Caco-2 (cell line): ENCODE results near the gene ARL3. TPM values are rescaled to one million over a fixed set of nuclear protein-coding genes. Genes with fewer than 3 reads are reported as not detected.

Source experiments
- BruUV-seq: library from RNA; stranded (reverse); fragments of 400-500 nt; replicated peaks from 2 replicates; lab custom pipeline; 2021; lab: Mats Ljungman, UMichigan
- CTCF ChIA-PET: fragments of 300-600 bp; sonication (Branson Sonifier 250); formaldehyde crosslinking; loops from one replicate; lab custom pipeline; 2022; ENCODE audit warnings: antibody characterized with exemption; lab: Charles Lee
- POLR2A ChIA-PET: fragments of 300-600 bp; sonication (Branson Sonifier 250); formaldehyde crosslinking; loops from one replicate; lab custom pipeline; 2022; ENCODE audit warnings: antibody characterized with exemption; lab: Charles Lee
- DNase-seq, 2 experiments: peaks; one replicate each; pipeline versions ENCODE4 v3.0.0 to v3.0.0-alpha.2; 2020 to 2022
- H3K27me3 ChIP-seq: replicated peaks from 2 replicates; pipeline ENCODE4 v1.6.0; 2011; ENCODE audit warnings: low read length; ENCODE audit not compliant: control insufficient read depth, insufficient read depth
- H3K36me3 ChIP-seq: 2 replicates; pipeline ENCODE4 v1.5.1; 2011; ENCODE audit warnings: low read length; ENCODE audit not compliant: control insufficient read depth, insufficient read depth
- H3K4me1 ChIP-seq: fragments of 250-450 bp; sonication (Bioruptor Pico); 2 replicates; pipeline ENCODE4 v1.5.1; 2020; ENCODE audit warnings: mild to moderate bottlenecking
- H3K4me3 ChIP-seq: 2 replicates; pipeline ENCODE4 v1.5.1; 2011; ENCODE audit warnings: low read depth, mild to moderate bottlenecking, control low read depth, low read length
- H3K9me3 ChIP-seq: fragments of 250-450 bp; sonication (Bioruptor Pico); 2 replicates; pipeline ENCODE4 v1.5.1; 2020; ENCODE audit warnings: mild to moderate bottlenecking, moderate library complexity
- H3K27ac Mint-ChIP-seq: one replicate; pipeline ENCODE4 v1.8.0; 2022; ENCODE audit warnings: mixed read lengths; ENCODE audit not compliant: unreplicated experiment
- H3K27me3 Mint-ChIP-seq: one replicate; pipeline ENCODE4 v1.8.0; 2022; ENCODE audit warnings: mixed read lengths; ENCODE audit not compliant: insufficient read depth, unreplicated experiment
- H3K36me3 Mint-ChIP-seq: one replicate; pipeline ENCODE4 v1.8.0; 2022; ENCODE audit warnings: mild to moderate bottlenecking, mixed read lengths; ENCODE audit not compliant: insufficient read depth, unreplicated experiment
- H3K4me1 Mint-ChIP-seq: one replicate; pipeline ENCODE4 v1.8.0; 2022; ENCODE audit warnings: low read depth, mixed read lengths; ENCODE audit not compliant: unreplicated experiment
- H3K4me3 Mint-ChIP-seq: one replicate; pipeline ENCODE4 v1.8.0; 2022; ENCODE audit warnings: mild to moderate bottlenecking, moderate library complexity, mixed read lengths; ENCODE audit not compliant: unreplicated experiment
- H3K9me3 Mint-ChIP-seq: one replicate; pipeline ENCODE4 v1.8.0; 2022; ENCODE audit warnings: mixed read lengths; ENCODE audit not compliant: unreplicated experiment
- intact Hi-C: fragments of 100-400 bp; cut with micrococcal nuclease; formaldehyde crosslinking; loops from one replicate; pipeline ENCODE4 v1.10.0; 2022; ENCODE audit not compliant: unreplicated experiment
- total RNA-seq: library from RNA; stranded (reverse); gene quantifications from 2 replicates; pipeline ENCODE4 v1.2.3, GENCODE V29; 2022
- TF ChIP-seq, protein P1 (sequence below), 2 experiments: fragments of 200-600 bp in 1 of 2; IDR thresholded peaks; 1 replicate in 1 of 2; 2 replicates in 1 of 2; pipeline versions ENCODE4 v1.5.1 to v1.8.0; 2011 to 2022; ENCODE audit warnings: antibody characterized with exemption in 1 of 2, control low read depth in 1 of 2, inconsistent platforms in 1 of 2, low read depth in 1 of 2, low read length in 1 of 2, mild to moderate bottlenecking in 1 of 2, moderate library complexity in 1 of 2; ENCODE audit not compliant: insufficient read depth in 1 of 2, severe bottlenecking in 1 of 2, unreplicated experiment in 1 of 2

The ARL3 gene
- total RNA-seq, 1 experiment from 2014 or later, result 7.8 TPM

DNA sequence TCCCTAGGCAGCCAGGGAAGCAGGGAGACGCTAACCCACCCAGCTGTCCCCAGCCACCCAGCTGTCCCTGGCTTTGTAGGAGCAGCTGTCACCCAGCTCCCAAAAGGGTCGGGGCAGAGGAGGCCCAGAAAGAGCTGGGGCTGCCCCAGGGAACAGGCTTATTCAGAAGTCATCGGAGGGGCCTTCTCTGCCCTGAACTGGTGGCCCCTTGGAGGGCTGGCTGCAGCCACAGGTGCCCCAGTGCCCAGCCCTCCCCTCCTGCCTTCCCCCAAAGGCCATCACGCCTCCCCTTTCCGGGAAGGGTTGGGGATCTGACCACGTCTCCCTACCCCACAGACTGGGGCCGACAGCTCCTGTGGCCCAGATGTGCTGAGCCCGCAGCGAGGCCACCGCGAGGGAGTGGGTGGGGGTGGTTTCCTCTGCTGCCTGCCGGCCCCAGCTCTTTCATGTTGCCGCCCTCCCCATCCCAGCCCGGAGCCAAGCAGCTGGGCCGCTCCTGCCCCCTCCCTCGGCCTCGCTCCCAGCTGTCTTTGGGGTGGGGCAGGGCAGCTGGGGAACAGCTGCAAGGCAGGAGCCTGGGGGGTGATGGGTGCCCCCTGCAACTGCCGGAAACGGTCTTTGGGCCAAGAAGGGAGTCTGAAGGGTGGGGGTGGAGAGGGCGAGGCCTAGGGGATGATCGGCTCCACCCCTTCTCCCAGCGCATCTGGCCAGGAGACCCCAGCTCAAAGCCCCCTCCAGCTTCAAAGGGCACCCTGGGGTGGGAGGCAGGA is 53.1 kb downstream of the ARL3 start:
- ChIA-PET CTCF (interaction anchor here (1.0 to 1.5 kb wide), 2 partner anchors 9 to 18 kb away, joined by 3 read pairs; no protein-coding TSS in a partner anchor), POLR2A (interaction anchor here (0.6 kb wide), 1 partner anchor 53 kb away, joined by 12 read pairs; the partner anchor contains the start of genes ARL3 and SFXN2)
- H3K4me1 Mint-ChIP-seq, result no peaks in the 10 kb centered on the region
- H3K4me1 ChIP-seq, result no peaks in the 10 kb centered on the region
- no peaks in the 10 kb centered on the region for H3K27me3 Mint-ChIP-seq
- TF ChIP-seq, protein P1, sequence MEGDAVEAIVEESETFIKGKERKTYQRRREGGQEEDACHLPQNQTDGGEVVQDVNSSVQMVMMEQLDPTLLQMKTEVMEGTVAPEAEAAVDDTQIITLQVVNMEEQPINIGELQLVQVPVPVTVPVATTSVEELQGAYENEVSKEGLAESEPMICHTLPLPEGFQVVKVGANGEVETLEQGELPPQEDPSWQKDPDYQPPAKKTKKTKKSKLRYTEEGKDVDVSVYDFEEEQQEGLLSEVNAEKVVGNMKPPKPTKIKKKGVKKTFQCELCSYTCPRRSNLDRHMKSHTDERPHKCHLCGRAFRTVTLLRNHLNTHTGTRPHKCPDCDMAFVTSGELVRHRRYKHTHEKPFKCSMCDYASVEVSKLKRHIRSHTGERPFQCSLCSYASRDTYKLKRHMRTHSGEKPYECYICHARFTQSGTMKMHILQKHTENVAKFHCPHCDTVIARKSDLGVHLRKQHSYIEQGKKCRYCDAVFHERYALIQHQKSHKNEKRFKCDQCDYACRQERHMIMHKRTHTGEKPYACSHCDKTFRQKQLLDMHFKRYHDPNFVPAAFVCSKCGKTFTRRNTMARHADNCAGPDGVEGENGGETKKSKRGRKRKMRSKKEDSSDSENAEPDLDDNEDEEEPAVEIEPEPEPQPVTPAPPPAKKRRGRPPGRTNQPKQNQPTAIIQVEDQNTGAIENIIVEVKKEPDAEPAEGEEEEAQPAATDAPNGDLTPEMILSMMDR (IDR thresholded peaks at IDR 0.05; ENCODE audit: insufficient read depth in 1 of 2, low read depth in 1 of 2, low read length in 1 of 2, severe bottlenecking in 1 of 2, unreplicated experiment in 1 of 2), result no peak
- no peak for DNase-seq
- peaks cover 17% of the 10 kb centered on the region for H3K36me3 Mint-ChIP-seq
- no peak overlapping the region for H3K27ac Mint-ChIP-seq
- no peaks in the 10 kb centered on the region for H3K9me3 ChIP-seq
- intact Hi-C loops, result no loop called here
- no peak overlapping the region for H3K4me3 Mint-ChIP-seq
- H3K27me3 ChIP-seq, result no peaks in the 10 kb centered on the region
- H3K4me3 ChIP-seq, result no peak overlapping the region
- H3K36me3 ChIP-seq, result peaks cover under 1% of the 10 kb centered on the region; the same call in 1 of the 2 replicates
- H3K9me3 Mint-ChIP-seq, result no peaks in the 10 kb centered on the region
- no TSS peak for BruUV-seq

DNA sequence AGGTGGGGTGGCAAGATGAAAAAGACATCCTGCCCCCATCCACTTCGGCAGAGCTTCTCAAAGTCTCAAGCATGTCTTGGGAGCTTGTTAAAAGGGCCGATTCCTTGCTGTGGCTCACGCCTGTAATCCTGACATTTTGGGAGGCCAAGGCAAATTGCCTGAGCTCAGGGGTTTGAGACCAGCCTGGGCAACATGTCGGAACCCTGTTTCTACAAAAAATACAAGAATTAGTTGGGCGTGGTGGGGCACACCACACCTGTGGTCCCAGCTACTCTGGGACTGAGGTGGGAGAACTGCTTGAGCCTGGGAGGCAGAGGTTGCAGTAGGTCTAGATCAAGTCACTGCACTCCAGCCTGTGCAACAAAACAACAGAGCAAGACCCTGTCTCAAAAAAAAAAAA is 55.4 kb downstream of the ARL3 start:
- H3K4me3 Mint-ChIP-seq, result no peak overlapping the region
- Histone ChIP-seq H3K36me3 (peaks cover 1% of the 10 kb centered on the region; the same call in 1 of the 2 replicates), H3K4me1 (no peaks in the 10 kb centered on the region), H3K4me3 (no peak overlapping the region), H3K27me3 (no peaks in the 10 kb centered on the region), H3K9me3 (no peaks in the 10 kb centered on the region)
- peaks cover 17% of the 10 kb centered on the region for H3K36me3 Mint-ChIP-seq
- no TSS peak for BruUV-seq
- no peaks in the 10 kb centered on the region for H3K9me3 Mint-ChIP-seq
- ChIA-PET POLR2A (no interaction called here), CTCF (no interaction called here)
- no peaks in the 10 kb centered on the region for H3K4me1 Mint-ChIP-seq
- TF ChIP-seq, protein P1 (IDR thresholded peaks at IDR 0.05; ENCODE audit: insufficient read depth in 1 of 2, low read depth in 1 of 2, low read length in 1 of 2, severe bottlenecking in 1 of 2, unreplicated experiment in 1 of 2), result no peak
- intact Hi-C loops, result no loop called here
- no peak overlapping the region for H3K27ac Mint-ChIP-seq
- DNase-seq, result no peak
- H3K27me3 Mint-ChIP-seq, result no peaks in the 10 kb centered on the region

DNA sequence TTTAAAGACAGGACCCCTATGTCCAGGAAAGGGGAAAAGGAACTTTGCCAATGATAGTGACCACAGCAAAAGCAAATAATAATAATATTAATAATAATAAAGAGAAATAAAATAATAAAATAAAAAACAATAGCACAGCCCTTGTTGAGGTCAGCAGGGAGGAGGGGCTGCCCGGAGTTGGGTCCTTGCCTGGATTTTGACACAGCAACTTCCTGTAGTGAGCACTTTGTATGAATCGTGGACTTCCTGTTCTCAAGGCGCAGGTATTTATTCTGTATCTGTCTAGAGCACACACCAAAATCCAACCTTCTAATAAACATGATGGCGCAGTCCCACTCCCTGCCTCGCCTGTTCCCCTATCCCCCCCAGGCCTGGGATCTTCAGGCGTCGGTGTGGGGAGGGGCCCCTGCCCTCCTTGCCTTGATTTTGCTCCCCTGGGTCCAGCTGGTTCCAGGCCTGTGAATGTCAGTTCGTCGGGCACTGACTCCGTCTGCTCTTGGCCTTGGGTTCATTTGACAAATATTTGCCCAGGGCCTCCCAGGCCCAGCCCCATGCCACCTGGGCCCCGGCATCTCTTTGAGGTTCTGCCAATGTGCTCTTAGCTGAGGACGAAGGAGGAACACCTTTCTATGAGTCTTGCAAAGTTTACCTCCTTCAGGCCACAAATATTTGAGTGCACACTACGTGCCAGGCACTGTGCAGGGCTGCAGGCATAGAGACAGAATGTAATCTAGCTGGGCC is 56.0 kb downstream of the ARL3 start:
- Mint-ChIP-seq H3K27me3 (no peaks in the 10 kb centered on the region), H3K36me3 (peaks cover 17% of the 10 kb centered on the region), H3K4me1 (no peaks in the 10 kb centered on the region), H3K27ac (no peak overlapping the region), H3K4me3 (no peak overlapping the region), H3K9me3 (no peaks in the 10 kb centered on the region)
- Histone ChIP-seq H3K27me3 (no peaks in the 10 kb centered on the region), H3K36me3 (peaks cover 5% of the 10 kb centered on the region), H3K4me3 (no peak overlapping the region), H3K4me1 (no peaks in the 10 kb centered on the region), H3K9me3 (no peaks in the 10 kb centered on the region)
- TF ChIP-seq, protein P1 (IDR thresholded peaks at IDR 0.05; ENCODE audit: insufficient read depth in 1 of 2, low read depth in 1 of 2, low read length in 1 of 2, severe bottlenecking in 1 of 2, unreplicated experiment in 1 of 2), result no peak
- DNase-seq, result no peak
- BruUV-seq, result no TSS peak
- CTCF ChIA-PET, result no interaction called here
- POLR2A ChIA-PET, result no interaction called here
- intact Hi-C loops, result no loop called here
